ENCODE data around the gene EVI2A.
"Not testable (repeated sequence)": the region's sequence is repeated elsewhere in the genome, so short reads cannot be mapped to it uniquely, and the experiment has no call there.

The EVI2A gene

DNA sequence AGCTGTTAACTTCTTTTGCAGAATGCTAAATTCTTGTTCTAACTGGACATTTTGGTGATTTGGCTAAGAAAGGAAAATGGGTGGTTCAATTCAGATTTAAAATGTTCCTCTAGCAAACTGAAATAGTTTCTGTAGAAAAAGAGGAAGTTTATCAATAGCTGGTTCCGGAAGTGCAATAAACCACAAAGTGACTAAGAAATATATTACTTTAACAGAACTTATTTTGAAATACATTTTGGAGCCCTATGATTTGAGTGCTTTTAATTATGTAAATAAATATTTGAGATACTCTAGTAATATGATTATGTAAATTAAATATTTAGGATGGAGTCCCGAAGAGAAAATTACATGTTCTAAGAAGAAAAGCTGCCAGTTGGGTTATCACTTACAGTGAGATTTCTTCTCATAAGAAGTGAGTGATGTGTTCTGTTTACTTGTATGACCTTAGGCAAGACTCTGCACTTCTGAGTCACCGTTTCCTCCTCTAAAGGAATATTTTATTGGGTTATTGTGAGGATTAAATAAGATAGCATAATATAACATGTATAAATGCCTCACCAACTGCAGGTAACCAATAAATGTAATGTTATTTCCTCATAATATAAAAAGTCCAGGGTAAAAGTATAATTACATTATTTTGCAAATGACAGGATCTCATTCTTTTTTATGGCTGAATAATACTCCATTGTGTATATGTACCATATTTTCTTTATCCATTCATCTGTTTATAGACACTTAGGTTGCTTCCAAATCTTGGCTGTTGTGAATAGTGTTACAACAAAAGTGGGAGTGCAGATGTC is 7.2 kb downstream of the EVI2A start, which contains the start of gene EVI2B:
EVI2B (minus strand) TSS at position 73 of the 800 bp plus-strand sequence. CDS start 8,445 bp downstream, outside the sequence.
- DNase-seq (ENCODE audit: extremely low read depth in 1 of 2, low read depth in 1 of 2), result no peak

DNA sequence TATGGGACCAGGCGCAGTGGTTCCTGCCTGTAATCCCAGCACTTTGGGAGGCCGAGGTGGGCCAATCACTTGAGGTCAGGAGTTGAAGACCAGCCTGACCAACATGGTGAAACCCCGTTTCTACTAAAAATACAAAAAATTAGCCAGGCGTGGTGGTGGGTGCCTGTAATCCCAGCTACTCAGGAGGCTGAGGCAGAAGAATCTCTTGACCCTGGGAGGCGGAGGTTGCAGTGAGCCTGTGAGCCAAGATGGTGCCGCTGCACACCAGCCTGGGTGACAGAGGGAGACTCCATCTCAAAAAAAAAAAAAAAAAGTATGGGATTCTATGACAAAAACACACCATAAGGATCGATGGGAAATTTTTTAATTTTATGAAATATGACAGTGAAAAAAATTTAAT is 9.2 kb downstream of the EVI2A start:
- not testable (repeated sequence) for DNase-seq (ENCODE audit: extremely low read depth in 1 of 2, low read depth in 1 of 2)

GRCh38 chr17:31311526-31311925 is 9.9 kb downstream of the EVI2A start:
- no peak for DNase-seq (ENCODE audit: extremely low read depth in 1 of 2, low read depth in 1 of 2)

DNA sequence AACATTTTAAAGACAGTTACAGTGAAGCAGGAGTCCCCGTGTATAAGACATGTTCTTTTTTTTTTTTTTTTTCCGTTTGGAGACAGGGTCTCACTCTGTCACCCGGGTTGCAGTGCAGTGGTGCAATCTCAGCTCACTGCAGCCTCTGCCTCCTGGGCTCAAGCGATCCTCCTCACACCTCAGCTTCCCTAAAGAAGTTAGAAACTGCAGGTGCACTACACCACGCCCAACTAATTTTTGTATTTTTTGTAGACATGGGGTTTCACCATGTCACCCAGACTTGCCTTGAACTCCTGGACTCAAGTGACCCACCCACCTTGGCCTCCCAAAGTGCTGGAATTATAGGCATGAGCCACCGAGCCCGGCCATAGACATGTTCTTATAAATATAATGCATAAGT is 10.5 kb downstream of the EVI2A start:
- no peak for DNase-seq (ENCODE audit: extremely low read depth in 1 of 2, low read depth in 1 of 2)

DNA sequence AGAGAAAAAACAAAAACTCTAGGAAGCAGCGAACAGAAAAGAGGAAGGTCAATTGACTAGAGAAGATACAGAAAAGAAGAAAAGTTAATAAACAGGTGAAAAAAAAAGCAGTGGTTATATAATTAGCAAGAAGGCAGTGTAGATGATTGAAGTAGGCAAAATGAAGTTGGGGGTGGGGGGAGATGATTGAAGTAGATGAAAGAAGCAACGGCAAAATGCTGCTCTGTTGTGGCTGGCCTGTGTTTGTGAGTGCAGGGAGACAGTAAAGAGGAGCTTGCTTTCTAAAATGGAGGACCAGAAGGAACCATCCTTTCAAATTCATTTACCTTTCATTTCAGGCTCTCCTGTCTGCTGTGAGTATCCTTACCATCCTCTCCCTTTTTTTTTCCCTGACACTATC is 11.2 kb downstream of the EVI2A start:
- DNase-seq (ENCODE audit: extremely low read depth in 1 of 2, low read depth in 1 of 2), result no peak

DNA sequence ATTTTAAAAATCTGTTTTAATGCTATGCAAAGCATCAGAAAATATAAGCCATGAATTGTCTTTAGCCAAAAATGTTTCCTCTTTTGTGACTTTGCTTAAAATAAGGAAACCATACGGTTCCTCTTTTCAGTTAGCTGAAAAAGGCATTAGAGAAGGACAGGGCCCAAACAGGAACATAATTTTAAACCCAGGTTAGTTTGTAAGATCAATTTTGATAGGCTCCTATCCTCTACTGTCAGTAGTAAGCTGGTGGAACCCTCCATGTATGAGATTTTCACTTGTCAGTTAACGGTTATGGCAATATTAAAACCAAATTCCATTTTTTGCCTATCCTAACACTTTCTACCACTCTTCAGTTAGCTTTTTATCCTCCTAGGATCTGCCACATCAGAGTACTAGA is 11.9 kb downstream of the EVI2A start:
- no peak for DNase-seq (ENCODE audit: extremely low read depth in 1 of 2, low read depth in 1 of 2)

- DNase-seq (ENCODE audit: extremely low read depth in 1 of 2, low read depth in 1 of 2), result no peak
Measured at GRCh38 chr17:31308372-31309334, 12.8 kb downstream of the EVI2A start.

DNA sequence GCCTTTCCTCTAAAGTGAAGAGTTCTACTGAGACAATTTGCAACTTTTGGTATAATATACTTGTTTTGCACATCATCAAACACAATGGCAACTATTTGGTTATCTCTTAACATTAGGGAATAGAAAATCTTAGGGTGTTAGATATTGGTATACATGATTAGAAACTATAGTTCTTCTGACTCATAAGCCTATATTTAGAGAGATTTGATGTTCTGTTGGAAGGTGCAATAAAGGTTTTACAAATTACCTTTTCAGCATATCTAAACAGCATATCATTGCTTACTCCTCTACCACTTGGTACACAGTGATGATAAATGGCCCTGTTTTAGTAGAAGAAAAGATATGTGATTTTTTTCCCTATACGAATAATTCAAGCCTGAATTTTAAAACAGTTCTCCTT is 13.8 kb downstream of the EVI2A start:
- DNase-seq (ENCODE audit: extremely low read depth in 1 of 2, low read depth in 1 of 2), result no peak

DNA sequence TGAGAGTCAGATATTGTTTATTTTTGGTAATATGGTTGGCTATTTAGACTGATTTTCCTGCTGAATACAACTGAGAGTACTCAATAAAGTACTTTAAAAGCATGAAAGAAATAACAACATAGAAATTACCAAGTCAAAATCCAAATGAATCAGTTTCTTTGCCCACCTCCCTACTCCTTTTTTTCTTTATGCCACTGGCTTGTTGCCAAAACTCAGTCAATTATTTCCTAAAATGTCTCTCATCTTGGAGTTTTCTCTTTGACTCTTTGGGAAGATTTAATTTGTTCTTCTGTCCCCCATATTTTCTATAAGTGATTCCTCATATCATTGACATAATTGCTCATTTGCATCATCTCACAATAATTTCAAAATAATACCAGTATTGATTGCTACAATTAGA is 21.8 kb downstream of the EVI2A start:
- no peak for DNase-seq (ENCODE audit: extremely low read depth in 1 of 2, low read depth in 1 of 2)

DNA sequence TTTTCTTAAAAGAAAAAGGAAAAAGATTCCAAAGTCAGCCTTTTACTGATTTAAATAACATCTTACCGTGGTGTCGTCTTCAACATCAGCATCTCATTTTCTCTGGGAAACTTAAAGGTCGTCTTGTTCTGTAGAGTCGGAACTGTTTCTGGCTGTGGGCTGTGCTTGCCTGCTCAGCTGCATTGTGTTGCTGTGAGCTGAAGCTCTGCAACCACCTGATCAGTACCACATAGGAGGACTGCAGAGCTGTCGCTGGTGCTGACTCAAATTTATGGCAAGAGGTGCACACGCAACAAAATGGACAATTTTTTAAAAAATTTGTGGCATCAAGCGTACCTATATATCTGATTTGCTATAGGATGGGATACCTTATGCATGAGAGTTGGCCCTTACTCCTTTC is 24.3 kb downstream of the EVI2A start, which contains the start of gene OMG:
OMG (minus strand) TSS at position 150 of the 400 bp plus-strand sequence. CDS start 908 bp downstream, outside the sequence.
- DNase-seq (ENCODE audit: extremely low read depth in 1 of 2, low read depth in 1 of 2), result no peak

DNA sequence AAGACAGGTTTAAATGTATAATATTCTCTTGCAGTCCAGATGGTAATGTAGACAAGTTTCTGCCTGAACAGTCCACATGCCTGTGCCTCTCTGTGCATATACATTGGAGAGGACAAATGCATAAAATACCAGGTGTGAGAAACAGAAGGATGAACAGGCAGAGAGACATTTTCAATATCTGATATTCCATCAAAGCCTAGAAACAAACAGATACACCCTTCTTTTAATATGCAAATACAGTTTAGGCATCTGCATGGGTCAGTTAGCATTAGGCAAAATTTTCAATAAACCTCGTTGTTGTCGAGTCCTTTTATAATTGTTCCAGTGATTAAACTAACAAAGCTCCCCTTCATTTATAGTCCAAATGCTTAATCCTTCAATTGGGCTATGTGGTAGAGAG is 25.3 kb downstream of the EVI2A start:
- DNase-seq (ENCODE audit: extremely low read depth in 1 of 2, low read depth in 1 of 2), result no peak

DNA sequence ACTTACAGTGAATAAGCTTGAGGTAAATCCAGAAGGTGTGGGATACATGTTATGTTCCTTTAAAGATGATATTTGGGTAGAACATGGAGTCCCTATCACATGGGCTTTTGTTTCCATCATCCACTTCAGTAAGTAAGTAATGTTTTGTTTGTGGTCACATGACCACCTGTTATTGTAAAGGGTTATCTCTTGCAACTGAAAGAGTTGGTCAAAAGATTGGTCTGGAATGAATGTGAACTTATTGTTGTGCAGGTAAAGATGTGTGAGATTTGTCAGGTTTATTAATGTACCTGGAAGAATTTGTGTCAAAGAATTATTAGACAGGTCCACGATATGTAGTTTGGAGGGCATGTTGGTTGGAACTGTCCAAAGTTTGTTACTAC is 25.9 kb downstream of the EVI2A start:
- DNase-seq (ENCODE audit: extremely low read depth in 1 of 2, low read depth in 1 of 2), result no peak

DNA sequence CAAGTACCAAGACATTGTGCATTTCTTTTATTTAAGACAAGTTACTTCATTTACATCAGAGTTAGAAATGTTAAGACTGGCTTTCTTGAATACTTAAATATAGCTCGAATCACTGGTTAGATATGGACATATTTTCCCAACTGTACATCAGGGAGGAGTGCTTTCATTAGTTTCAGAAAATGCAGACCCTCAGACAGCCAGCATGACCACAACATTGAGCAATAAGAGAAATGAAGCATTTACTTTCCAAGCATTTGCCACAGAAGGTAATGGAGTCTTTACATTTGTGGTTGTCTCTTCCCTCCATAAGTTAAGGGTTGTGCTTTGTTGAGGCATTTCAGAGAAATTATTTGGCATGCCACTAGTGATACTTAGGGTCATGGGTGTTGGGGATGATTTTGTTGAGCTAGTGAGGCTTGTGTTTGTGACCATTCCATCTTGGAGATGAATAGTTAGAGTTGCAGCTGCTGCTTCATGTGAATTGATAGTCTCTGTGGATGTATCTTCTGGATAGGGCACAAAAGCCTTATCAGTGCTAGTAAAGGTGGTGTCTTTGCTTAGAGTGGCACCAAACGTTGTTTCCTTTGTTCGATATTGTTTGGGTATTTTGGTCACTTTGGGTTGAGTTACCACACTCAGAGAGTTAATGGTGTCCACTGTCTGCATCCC is 26.5 kb downstream of the EVI2A start:
- DNase-seq (ENCODE audit: extremely low read depth in 1 of 2, low read depth in 1 of 2), result no peak

- no peak for DNase-seq (ENCODE audit: extremely low read depth in 1 of 2, low read depth in 1 of 2)
Measured at GRCh38 chr17:31294231-31294630, 27.2 kb downstream of the EVI2A start.

DNA sequence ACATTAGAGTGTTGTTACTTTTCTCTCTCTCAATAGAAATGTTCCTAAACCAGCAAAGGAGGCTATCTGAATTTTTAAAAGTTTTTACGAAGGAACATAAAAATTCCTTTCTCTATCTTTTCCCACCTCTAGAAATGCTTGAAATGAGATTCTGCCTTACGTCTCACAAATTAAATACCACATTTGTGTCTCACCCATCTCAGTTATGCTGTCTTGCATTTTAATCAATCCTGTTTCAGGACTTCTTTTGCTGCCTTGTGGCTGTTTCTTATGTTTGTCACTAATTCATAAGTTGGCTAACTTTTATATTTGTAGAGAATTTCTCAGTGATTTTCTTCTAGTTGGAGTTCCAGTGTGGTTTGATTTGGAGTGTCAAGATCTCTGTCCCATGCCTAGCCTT is 27.8 kb downstream of the EVI2A start:
- DNase-seq (ENCODE audit: extremely low read depth in 1 of 2, low read depth in 1 of 2), result no peak

- DNase-seq (ENCODE audit: extremely low read depth in 1 of 2, low read depth in 1 of 2), result no peak
Measured at GRCh38 chr17:31291820-31292219, 29.6 kb downstream of the EVI2A start.

DNA sequence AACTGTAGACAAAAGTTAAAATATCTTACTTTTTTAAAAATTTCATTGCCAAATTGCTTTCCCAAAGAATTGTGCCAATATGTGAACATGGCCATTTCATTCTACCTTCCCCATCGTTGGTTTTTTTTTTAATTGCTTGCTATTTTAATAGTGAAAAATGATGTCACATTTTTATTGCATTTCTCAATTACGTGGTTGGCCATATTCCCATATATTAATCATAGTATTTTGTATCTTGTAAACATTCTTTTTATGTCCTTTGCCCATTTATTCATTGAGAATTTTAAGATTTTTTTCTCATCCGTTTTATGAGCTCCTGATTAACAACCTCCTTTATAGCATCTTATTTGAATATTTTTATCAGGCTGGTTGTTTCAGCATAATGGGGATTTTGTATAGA is 31.6 kb downstream of the EVI2A start:
- DNase-seq (ENCODE audit: extremely low read depth in 1 of 2, low read depth in 1 of 2), result no peak

- DNase-seq (ENCODE audit: extremely low read depth in 1 of 2, low read depth in 1 of 2), result not testable (repeated sequence)
Measured at GRCh38 chr17:31287932-31288331, 33.5 kb downstream of the EVI2A start.

DNA sequence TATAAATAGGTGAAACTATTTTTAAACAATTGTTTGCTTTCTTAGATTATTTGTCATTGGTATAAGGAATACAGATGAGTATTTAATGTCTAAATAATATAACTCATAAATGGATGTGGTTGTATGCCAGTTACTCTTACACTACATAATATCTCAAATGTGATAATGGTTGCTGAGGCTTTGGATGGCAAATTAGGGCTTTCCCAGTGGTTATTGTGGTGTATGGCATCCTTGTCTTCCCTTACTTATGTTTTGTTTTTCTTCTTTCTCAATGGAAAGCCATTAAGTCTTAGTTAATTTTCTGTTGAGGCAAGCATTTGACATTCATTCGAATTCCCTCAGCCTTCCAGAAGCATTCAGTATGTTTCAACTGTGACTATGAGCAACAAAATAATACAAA is 34.8 kb downstream of the EVI2A start:
- no peak for DNase-seq (ENCODE audit: extremely low read depth in 1 of 2, low read depth in 1 of 2)

GRCh38 chr17:31283841-31284240 is 37.6 kb downstream of the EVI2A start:
- no peak for DNase-seq (ENCODE audit: extremely low read depth in 1 of 2, low read depth in 1 of 2)

DNA sequence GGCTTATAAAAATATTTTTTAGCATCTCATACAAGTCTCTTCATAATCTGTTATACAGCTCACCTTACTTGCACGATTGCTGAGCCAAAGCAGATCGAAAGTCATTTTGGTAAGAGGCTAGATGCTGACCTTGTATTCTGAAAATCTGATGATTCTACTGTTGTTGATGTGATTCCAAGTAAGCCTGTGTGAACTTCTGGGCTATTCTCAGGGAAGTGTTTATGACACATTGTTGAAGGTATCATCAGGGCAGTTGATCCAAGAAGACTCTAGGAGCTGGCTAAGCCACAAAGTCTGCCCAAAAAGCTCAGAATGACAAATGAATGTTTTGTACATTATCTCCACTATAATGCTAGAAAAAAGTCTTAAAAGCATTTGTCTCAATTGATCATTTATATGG is 40.4 kb downstream of the EVI2A start:
- no peak for DNase-seq (ENCODE audit: extremely low read depth in 1 of 2, low read depth in 1 of 2)

All from stimulated activated CD8-positive, alpha-beta memory T cell treated with anti-CD3 and anti-CD28 coated beads, Interleukin-7, amount 100 ng/mL, for 48 hours (primary cell).